ENCODE results near the gene MOXD1.

MOXD1 gene

DNA sequence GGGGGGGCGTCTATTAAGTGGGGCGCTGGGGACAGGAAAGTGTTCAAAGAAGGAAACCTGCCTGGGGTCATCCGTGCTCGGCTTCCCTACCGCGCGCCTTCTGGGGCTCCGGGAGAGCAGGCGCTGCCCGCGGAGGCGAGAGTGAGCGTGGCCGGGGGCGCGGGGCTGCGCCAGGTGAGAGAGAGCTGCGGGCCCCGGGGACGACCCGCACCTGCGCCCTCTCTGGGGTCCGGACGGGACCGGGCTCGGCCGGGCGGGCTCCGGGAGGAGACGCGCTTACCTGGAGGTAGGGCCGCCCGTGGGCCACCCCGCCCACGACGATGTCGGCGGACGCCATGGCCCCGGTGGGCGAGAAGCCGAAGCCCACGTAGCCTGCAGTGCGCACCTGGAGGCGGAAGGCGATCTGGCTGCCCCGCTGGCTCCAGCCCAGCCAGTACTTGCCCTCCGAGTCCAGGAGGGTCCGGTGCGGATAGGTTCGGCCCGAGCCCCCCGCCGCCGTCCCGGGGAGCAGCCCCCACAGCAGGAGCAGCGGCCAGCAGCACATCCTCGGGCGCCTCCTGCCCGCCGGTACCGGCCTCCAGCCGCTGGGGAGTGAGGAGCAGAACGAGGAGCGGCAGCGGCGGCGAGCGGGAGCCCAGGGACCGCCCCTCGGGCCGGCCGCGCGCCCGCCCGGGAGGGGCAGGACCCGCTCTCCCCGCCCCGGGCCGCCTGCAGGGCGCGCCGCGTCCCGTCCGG, at the start of gene MOXD1:
TSS of gene MOXD1 (minus strand) at position 593 of the 735 bp plus-strand sequence. CDS start at position 544, 49 bp downstream.
- no peak for DNase-seq

DNA sequence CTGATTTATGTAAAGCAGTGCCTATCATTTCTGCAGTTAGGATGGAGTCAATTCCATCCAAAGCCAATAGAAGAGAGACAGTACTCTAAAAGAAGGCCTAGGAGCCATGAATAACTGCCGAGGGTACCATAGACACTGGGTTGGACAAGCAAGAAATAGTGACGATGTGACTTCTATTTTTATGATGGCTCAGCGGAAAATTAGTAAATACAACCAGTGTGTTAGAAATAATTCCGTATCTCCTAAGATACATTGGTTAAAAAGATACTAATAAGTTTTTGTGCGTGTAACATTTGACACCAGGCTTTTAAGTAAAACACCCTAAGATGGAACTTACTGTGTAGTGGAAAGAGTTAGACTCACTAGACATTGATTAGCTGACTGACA, 45.6 kb upstream of the MOXD1 start:
- no peak for DNase-seq

DNA sequence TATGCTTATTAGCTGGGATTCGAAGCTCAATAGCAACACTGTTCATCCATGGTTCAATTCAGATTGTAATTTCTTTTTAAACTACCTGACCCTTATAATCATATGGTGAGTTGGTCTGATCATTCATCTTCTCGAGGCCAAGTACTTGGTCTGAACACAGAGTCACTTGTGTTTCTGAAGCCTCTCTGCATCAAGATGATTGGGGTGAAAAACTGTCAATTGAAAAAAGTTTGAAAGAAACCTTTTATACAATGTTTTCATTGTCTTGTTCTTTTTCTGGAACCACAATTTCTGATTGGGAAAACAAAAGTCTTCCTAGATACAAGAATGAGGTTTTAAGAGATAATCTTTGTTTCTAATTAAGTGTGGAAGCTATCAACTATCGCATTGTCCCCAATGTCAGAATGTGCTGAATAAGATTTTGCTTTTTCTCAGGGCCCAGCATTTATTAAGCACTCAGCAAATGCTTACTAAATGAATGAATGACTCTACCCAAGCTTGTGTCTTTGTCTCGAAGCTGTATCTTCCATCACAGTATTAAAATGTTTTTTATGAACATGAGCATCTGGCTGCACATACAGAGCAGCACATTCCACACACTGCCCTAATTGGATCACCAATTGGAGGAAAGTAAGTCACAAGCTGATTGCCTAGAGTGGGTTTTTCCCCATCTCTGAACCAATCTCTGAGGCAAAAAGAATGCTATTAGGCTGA, 45.0 kb upstream of the MOXD1 start:
- DNase-seq = no peak

DNA sequence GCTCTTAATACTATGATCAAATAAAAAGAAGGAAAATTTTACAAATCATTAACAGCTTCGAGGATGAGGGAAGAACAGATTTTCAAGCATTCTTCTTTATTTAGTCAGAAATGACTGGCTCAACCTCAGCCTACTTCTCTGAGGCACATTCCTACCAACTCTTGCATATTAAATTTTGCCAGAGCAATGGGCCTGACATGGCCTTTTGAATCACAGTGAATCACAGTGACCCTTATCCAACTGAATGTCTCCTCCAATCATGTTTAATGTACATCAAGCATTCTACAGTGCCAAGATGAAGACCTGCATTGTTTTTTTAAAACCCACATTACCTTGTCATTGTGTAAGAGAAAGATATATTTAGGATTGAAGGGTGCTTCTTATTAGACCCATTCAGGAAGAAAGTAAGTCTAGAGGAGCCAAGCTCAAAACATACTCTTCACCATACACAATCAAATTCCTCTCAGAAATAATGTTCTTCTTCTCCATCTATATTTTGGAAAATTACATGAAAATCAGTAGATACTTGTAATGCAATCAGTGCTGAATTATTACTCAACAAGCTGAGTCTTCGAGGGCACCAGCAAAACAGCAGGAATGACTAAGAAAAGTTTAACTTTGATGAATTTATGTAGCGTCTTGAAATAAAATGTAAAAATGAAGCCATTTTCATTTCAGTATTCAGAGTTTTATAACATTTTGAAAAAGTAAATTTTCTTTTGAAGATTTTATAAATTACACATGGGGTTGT, 44.1 kb upstream of the MOXD1 start:
- no peak for DNase-seq

DNA sequence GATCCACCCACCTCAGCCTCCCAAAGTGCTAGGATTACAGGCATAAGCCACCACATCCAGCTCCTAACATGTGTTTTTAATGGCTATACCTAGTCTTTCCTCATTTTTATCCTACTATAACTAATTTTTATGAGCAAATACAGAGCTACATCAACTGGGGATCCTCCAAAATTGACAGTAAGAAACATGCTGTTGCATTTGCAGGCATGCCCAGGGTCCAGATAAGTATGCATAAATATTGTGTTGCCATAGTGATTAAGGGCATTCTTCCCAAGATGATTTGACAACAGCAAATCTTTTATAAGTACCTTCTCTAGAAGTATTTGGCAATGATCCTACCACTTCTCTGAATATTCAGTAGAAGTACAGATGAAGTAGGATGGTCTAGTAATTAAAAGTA, 41.9 kb upstream of the MOXD1 start:
- DNase-seq = no peak

DNA sequence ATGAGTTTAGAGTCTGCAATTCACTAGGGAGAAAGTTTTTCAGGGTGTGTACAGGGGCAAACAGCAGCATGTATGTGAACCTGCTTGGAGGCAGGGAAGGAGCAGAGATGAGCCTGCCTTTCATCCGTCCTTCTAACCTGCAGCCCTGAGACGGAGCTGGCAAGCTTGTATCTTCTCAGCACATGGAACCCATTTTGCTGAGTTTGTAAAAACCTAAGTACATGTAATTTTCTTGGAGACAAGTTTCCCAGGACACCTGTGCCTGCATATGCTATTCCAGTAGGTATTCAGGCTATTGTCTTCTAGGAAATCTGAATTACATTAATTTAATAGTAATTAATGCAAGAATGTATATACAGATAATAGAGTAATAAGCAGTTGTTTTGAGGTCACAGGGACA, 28.8 kb upstream of the MOXD1 start:
- DNase-seq = no peak

DNA sequence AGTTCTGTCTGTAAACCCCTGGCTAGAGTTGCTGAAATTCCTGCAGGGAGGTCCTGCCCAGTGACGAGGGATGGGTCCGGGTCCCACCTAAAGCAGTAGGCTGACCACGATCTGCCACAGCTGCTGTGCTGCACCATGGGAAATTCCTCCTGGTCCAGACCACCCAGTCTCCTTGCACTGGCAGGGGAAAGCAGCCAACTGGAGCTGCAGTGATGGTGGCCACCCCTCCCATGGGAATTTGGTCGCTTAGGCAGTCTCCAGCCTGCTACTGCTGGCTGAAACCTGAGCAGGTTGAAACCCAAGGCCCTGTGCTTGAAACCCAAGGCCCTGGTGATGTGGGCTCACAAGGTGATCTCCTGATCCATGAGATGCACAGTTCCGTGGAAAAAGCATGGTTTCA, 23.9 kb upstream of the MOXD1 start:
- DNase-seq = no peak

DNA sequence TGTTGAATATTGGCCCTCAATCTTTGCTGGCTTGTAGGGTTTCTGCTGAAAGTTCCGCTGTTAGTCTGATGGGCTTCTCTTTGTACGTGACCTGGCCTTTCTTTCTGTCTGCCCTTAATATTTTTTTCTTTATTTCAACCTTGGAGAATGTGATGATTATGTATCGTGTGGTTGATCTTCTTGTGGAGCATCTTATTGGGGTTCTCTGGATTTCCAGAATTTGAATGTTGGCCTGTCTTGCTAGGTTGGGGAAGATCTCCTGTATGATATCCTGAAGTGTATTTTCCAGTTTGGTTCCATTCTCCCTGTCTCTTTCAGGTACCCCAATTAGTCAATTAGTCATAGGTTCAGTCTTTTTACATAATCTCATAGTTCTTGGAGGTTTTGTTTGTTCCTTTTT, 22.6 kb upstream of the MOXD1 start:
- no peak for DNase-seq

DNA sequence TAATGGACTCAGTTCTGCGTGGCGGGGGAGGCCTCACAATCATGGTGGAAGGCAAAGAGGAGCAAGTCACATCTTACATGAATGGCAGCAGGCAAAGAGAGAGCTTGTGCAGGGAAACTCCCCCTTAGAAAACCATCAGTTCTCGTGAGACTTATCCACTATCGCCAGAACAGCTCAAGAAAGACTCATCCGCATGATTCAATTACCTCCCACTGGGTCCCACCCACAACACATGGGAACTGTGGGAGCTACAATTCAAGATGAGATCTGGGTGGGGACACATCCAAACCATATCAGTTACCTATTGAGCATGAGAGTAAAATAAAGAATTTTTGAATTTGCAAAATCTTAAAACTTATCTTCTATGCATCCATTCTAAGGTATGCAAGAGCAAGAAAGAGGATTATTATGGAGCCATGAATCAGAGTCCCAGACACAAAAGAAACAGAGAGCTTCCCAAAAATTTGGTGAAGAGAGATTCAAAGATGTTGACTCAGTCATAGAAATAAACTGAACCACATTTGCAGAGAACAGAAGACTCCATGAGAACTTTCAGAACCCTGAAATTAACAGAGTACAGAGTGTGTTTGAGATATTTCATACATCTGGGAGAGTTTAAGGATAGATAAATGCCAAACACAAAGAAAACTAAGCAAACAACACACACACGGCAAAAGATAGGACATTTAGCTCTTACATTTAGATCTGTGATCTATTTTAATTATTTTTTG, 17.1 kb upstream of the MOXD1 start:
- DNase-seq = no peak

DNA sequence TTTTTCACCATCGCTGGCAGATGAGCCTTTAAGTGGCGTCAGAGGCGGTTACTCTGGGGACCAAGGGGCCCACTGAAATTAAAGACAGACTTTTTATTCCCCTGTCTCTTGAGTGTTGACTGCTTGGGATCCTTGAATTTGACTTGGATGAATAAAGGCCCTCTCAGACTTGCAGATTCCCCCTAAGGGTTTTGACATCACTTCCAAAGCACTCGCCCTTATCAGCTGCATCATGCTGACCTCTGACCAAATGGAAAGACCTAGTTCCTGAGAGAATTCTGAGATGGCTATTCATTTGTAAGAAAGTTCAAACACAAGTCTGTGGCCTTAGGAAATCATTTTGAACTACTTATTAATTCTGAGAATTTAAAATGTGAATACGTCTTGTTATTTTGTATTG, 13.5 kb upstream of the MOXD1 start:
- DNase-seq = no peak

DNA sequence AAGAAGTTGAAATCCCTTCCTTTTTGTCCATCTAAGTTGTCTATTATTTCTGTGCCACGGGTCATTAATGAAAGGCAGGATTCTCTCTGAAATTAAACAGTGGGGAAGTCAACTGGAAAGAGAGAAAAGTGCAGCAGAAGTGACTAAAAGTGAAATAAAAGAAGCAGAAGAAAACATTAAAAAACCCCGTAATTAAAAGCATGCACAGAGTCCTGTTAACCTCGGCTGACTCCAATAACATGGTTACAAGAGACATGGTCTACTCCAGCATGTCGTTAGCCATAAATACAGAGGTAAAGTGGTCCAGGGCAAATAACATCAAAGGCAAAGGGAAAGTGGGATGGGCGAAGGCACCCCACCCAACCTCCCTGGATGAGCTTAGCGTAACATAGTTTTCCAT, 13.0 kb upstream of the MOXD1 start:
- no peak for DNase-seq

DNA sequence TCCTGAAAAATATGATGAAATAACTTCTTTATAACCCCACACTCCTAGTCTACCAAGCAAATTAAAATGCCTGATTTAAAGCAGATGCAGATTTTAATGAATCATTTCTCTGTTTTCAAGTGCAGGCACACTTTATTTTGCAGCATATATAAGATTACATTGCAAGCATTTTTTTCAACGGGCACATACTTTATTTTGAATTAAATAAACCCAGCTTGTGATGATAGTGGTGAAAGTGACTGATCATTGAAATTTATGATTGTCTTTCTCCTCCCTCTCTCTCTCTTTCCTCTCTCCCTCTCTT, 12.2 kb upstream of the MOXD1 start:
- DNase-seq = no peak

DNA sequence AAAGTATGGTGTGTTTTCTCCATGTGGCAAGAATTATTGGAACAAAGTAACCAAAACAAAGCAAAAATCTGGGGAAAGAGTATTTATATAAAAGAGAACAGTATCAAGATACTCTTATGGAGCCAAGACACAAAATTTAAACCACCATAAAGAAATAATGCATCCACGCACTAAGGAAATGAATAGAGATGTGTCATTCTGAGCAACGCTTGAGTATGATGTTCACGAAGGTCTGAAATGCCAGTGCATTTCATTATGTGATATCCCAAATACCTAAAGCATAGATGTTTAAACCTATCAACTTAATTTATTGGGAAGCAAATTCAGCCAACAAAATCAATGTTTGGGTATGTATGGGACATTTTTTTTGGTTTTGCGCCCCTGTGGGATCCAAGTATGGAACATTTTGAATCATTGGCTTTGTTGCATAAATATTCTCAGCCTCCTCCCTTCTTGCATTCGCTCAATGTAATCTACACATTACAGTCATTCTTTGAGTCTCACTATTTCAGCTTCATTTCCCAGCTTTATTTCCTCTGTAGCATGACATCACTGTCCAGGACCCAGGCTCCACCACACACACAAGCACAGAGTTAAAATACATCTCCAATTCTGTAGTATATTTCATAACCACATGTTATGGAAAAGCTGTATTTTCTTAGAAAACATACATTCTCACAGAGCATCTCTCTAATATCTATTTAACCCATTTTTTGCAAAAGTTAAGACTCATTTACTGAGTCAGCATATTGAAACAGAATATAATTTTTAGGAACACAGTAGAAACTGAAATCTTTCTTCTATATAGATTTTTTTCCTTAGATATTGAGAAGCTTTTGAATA, 11.6 kb upstream of the MOXD1 start:
- DNase-seq = no peak

DNA sequence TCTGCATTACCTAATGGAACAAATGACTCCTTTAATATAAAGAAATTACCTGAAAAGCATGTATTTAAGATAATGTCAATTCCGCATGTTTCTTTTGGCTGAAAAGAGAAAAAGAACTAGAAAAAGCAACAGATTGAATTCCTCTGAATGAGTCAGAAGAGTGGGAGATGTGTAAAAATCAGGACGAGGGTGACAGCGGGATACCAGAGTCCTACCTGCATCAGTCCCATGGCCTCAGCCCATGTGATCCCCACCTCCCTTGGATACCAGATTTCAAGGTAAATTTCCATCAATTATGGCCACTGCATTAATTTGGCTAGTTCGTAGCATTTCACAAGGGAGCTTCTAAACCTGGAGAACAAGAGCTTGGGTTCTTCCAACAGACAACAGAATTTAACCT, 10.0 kb upstream of the MOXD1 start:
- DNase-seq = no peak

DNA sequence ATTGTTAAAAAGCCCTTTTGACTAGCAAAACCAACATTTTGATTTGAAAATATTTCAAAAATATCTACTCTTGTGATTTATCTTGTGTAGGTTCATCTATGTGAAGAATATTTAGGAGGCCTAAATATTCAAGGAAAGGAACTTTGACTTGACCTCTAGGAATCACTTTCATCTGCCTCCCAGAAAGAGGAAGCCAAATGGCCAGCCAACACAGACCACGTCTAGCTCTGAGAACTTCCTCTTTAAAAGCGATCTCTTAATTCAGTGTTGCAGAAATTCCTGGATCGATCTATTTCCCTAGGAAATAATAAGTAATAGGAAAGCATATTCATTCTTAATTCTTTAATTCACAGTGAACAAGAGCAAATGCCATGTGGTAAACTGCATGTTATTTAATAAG, 9.6 kb upstream of the MOXD1 start:
- no peak for DNase-seq

DNA sequence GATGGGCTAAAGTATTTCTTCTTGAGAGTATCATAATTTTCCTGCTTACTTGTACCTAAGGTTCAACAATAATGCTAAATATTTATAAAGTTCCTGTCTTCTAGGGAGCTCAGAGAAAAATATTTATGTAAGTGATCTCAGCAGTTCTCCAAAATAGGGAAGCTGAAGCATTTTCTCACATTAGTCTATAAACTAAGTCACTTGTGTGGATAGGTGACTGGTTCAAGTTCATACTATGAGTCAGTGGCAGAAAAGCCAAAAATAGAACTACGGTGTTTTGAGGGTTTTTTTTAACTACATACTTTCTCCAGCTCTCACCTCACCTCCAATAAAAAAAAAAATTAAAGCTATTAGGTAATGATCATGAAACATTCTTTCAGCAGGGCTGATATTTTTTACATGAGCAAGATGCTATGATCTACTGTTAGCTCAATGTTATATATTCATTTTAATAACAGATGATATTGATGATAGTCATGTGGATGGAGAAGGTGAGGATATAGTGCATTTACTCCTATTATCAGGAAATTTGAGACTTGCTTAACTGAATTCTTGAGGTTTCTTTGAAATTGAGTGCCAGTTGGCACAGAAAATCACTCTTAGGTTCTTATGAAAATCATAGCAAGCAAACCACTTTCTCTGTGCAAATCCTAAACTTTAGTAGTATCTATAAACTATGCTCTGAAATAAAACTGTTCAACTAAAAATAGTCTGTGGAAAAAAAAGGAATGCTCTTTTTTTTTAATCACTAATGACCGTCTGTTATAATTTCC, 4.1 kb upstream of the MOXD1 start:
- no peak for DNase-seq

DNA sequence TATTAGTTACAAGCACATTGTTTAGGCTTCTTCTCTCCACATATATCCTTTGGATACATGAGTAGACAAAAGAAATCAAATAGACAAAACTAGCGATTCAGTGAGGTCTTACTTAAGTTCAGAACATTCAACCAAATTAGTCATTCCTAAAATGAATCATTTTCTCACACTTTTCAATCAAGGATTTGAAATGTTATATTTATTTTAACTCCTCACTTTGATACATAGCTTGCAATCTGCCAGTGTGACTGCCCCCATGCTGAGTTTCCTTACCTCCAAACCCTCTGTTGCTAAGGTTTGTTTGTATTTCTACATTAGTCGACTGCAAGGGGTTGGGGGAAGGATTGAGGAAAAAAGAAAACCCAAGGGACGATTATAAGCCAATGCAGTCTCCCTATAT, 3.5 kb upstream of the MOXD1 start:
- no peak for DNase-seq

DNA sequence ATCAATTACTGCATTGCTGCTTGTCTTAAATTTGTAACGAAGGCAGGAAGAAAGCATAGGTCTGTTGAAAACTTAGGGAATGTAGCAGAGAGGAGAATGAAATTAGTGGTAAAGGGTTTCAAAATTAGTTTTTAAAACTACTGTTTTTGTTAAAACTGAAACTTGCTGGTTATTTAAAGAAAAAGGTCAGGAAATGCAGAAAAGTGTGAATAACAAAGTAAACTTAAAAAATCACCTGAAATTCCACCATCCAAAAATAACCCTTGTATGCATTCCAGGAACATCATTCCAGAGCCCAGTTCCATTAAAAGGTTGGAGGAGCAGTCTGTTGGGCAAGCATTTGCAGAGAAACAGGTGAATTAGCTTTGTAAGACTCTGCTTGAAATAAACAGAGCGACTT, 3.1 kb upstream of the MOXD1 start:
- no peak for DNase-seq

DNA sequence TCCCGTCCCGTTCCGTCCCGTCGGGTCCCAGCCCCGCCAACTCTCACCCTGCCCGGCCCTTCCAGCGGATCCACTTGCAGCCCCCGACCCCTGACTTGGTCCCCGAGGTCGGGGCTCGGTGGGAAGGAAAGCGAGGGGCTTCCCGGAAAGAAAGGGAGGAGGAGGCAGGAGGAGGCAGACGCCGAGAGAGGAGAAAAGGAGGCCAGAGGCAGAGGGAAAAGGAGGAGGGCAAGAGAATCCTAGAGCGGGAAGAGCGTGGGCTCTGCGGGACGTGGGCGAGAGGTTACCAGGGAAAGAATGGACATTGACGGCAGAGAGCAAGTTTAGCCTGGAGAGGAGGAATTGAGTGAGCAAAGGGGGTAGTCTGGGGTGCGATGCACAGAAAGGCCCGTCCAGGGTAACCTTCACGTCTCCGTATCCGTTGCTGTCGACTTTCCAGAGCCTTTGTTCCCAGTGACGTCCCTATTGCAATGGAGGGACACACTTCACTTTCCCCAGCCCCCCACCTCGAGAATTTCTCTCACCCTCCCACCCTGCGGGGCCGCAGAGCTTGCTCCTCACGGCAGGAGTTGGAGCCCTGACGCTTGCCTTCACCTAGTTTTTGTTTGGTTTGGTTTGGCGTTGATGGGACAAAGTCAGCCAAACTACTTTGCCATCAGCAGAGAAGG, 477 bp upstream of the MOXD1 start:
- DNase-seq = no peak

DNA sequence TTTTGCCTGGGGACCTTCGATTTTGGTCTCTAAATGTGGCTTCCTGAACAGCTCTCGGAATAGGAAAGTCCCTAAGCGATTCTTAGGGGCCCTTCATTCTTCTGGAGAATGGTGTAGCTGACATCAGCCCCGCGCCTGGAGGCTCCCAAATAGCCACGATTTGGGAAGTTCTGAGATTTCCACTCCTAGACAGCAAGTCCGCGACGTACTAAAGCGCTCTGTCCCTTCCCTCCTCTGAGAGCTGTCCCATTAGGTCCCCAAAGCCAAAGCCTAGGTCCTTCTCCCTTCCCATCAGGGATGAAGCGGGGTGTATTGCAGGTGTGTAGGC, 756 bp downstream of the MOXD1 start:
- DNase-seq = no peak

DNA sequence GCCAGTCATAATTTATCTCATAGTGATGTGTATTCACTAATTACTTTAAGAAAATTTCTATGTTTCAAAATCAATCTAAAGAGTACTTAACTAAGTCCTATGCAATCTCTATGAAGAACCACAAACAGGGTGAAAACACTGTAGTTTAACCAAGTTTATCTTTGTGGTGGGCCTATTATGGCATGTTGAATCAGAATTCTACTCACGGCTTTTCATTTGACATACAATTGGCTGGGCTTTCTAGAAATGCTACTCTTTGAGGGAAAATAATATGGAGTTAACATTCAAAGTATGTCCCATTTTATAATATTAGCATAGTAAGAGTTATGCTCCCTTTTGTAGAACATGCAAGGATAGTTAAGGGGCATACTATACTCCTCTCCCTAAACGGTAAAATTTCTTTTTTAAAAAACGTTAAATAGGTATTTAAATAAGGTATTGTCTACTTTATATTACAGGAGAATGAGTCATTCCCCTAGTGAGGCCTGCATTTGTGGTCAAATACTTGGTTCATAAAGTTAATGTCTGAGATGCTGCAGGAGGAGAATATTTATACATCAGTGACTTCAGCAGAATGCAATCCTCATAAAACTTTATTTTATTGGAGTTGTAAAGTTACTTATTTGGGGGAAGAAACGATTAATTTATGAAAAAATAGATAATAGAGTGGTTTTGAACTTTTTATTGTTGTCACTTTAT, 1.8 kb downstream of the MOXD1 start:
- DNase-seq = no peak

Data from NCI-H1105 (cell line).